Cardiac muscle cell (in vitro differentiated cells and primary cell): ENCODE results near the gene SDHAF1. TPM values are rescaled to one million over a fixed set of nuclear protein-coding genes. Genes with fewer than 3 reads are reported as not detected.

ENCODE experiments used
- DNase-seq, 2 donors: peaks; one replicate each; pipeline versions ENCODE4 v3.0.0 to v3.0.0-alpha.2; 2010 to 2017; ENCODE audit warnings: low read depth in 1 of 2, low spot score in 1 of 2
- H3K27ac ChIP-seq: fragments of 200-600 bp; sonication (generic); 2 replicates; pipeline ENCODE4 v1.5.1; 2016
- H3K27me3 ChIP-seq: fragments of 200-600 bp; sonication (generic); 2 replicates; pipeline ENCODE4 v1.6.0; 2016; ENCODE audit warnings: control low read depth
- H3K36me3 ChIP-seq: fragments of 200-600 bp; sonication (generic); 2 replicates; pipeline ENCODE4 v1.5.1; 2016; ENCODE audit warnings: control low read depth
- H3K4me1 ChIP-seq: fragments of 200-600 bp; sonication (generic); 2 replicates; pipeline ENCODE4 v1.8.1; 2017; ENCODE audit warnings: low read depth, mild to moderate bottlenecking, mixed run types
- H3K4me3 ChIP-seq: fragments of 200-600 bp; sonication (generic); 2 replicates; pipeline ENCODE4 v1.5.1; 2016; ENCODE audit warnings: mild to moderate bottlenecking
- H3K9me3 ChIP-seq: fragments of 200-600 bp; sonication (generic); 2 replicates; pipeline ENCODE4 v1.5.1; 2017; ENCODE audit warnings: low read depth, mild to moderate bottlenecking, control low read depth
- CTCF ChIP-seq: IDR thresholded peaks from 2 replicates; pipeline ENCODE4 v1.5.1; 2012; ENCODE audit warnings: low read depth, mild to moderate bottlenecking, low read length
- polyA plus RNA-seq: library from polyadenylated mRNA; unstranded; fragments of >200 nt; fragmentation: Nextera tagmentation; extraction: Ambion mirVana; gene quantifications from 2 replicates; pipeline ENCODE4 v1.2.1, GENCODE V29; 2016
- total RNA-seq: library from RNA; depleted of rRNA; stranded (reverse); fragments of >200 nt; gene quantifications from 2 replicates; pipeline ENCODE4 v1.2.3, GENCODE V29; 2016

SDHAF1 gene
- total and polyA plus RNA-seq, 2 experiments from 2014 or later, result 36.2 to 58.0 TPM

DNA sequence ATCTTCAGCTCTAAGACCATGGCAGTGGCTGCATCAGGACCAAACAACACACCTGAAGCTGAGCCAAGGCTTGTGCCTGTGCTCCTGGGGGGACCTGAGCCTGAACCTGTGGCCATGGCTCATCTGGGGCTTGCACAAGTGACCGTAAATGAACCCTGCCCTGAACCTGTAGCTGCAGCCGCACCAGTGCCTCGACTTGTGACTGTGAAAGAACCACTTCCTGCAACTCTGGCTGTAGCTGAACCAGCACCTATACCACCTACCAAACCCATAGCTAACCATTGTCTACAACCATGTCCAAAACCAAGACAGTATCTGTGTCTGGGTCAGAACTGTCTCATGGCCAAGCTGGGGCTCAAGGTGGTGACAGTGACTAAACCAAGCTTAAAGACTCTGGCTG, 28.2 kb upstream of the SDHAF1 start:
- no peaks in the 10 kb centered on the region for H3K4me1 ChIP-seq
- no peaks in the 10 kb centered on the region for H3K36me3 ChIP-seq
- DNase-seq, result no peak
- H3K4me3 ChIP-seq, result no peak overlapping the region
- no peaks in the 10 kb centered on the region for H3K9me3 ChIP-seq
- H3K27me3 ChIP-seq, result peaks cover 7% of the 10 kb centered on the region
- no peak overlapping the region for H3K27ac ChIP-seq
- TF ChIP-seq CTCF, result no peak

DNA sequence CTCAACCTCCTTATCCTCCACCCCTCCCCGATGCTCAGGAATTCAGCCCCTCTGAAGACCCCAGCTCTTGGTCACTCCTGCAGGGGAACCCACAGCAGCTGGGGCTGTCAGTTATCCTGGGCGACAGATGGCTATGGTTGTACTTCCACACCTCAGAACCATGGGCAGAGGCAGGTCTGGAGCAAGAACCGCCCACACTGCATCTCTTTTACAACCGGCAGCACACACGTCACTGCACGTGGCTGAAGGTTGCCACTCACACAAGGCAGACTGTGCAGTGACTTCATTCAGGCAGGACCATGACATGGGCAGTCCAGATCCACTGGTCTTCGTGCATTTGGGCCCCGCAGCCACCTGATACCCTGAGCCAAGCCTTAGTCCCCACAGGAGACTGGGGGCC, 21.5 kb upstream of the SDHAF1 start:
- Histone ChIP-seq H3K4me1 (no peaks in the 10 kb centered on the region), H3K27ac (no peak overlapping the region), H3K36me3 (no peaks in the 10 kb centered on the region), H3K9me3 (no peaks in the 10 kb centered on the region), H3K4me3 (no peak overlapping the region), H3K27me3 (no peaks in the 10 kb centered on the region)
- no peak for DNase-seq
- TF ChIP-seq CTCF, result no peak

DNA sequence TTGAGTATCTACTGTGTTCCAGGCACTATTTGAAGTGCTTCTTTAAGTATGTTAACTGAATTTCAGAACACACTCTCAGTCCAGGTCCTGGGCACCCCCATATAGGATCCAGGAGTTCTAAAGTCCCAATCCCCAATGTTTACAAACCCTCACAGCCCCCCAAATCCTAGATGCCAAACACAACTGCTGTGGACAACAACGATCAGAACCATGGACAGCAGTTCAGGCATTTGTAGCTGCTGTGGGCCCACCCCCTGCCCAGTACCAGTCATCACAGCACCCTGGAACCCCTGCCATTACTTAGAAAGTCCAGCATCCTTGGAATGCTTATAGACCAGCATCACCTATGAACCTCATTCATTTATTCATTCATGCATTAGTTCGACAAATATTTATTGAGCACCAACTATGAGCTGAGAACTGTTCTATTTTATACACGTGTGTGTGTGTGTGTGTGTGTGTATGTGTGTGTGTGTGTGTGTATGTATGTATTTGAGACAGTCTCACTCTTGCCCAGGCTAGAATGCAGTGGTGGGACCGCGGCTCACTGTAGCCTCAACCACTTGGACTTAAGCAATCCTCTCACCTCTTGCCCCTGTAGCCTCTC, 19.3 kb upstream of the SDHAF1 start:
- TF ChIP-seq CTCF, result no peak
- Histone ChIP-seq H3K4me3 (no peak overlapping the region), H3K36me3 (no peaks in the 10 kb centered on the region), H3K27me3 (no peaks in the 10 kb centered on the region), H3K9me3 (no peaks in the 10 kb centered on the region), H3K4me1 (no peaks in the 10 kb centered on the region), H3K27ac (no peak overlapping the region)
- peak; percentile 38 to 82 for DNase-seq

GRCh38 chr19:35977446-35978222, 17.4 kb upstream of the SDHAF1 start:
- Histone ChIP-seq H3K9me3 (no peaks in the 10 kb centered on the region), H3K27ac (no peak overlapping the region), H3K4me3 (no peak overlapping the region), H3K4me1 (no peaks in the 10 kb centered on the region), H3K36me3 (no peaks in the 10 kb centered on the region), H3K27me3 (no peaks in the 10 kb centered on the region)
- TF ChIP-seq CTCF, result peak; percentile 6
- no peak for DNase-seq

DNA sequence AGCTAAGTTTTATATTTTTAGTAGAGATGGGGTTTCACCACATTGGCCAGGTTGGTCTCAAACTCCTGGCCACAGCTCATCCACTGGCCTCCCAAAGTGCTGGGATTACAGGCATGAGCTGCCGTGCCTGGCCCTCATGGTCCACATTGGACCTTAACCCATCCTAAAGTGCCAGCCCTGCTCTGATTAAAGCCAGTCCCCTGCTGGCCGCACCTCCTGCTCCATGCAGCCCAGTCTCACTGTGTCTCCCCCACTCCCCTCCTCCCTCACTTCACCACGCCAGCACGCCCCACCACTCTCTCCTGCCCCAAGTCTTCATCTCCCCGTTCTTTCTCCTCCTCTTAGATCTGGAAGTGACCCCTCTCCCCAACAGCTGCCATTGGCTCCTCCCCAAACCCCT, 16.7 kb upstream of the SDHAF1 start:
- H3K27me3 ChIP-seq, result no peaks in the 10 kb centered on the region
- H3K4me3 ChIP-seq, result no peak overlapping the region
- no peaks in the 10 kb centered on the region for H3K9me3 ChIP-seq
- DNase-seq, result no peak
- no peak for TF ChIP-seq CTCF
- no peaks in the 10 kb centered on the region for H3K36me3 ChIP-seq
- H3K27ac ChIP-seq, result no peak overlapping the region
- no peaks in the 10 kb centered on the region for H3K4me1 ChIP-seq
